HG02623 (cell line): Measurements from ENCODE around the gene TRPC3.

Source experiments
- ATAC-seq: cut with Tn5 transposase; IDR thresholded peaks from one replicate; pipeline ENCODE4 v1.9.1; 2021; ENCODE audit warnings: moderate library complexity; ENCODE audit not compliant: unreplicated experiment

Gene TRPC3

GRCh38 chr4:121951521-121952110 is at the start of gene TRPC3:
Gene TRPC3 (minus strand): TSS chr4:121952060. CDS start chr4:121951680, 380 bp downstream.
- no peak for ATAC-seq

- no peak for ATAC-seq
Observed at GRCh38 chr4:122000849-122001248, 49.0 kb upstream of the TRPC3 start.

GRCh38 chr4:121998024-121998423 is 46.2 kb upstream of the TRPC3 start:
- no peak for ATAC-seq

- no peak for ATAC-seq
Observed at GRCh38 chr4:121995790-121996537, 44.1 kb upstream of the TRPC3 start.

GRCh38 chr4:121991968-121992367 is 40.1 kb upstream of the TRPC3 start:
- ATAC-seq = no peak

- no peak for ATAC-seq
Observed at GRCh38 chr4:121990489-121990888, 38.6 kb upstream of the TRPC3 start.

- ATAC-seq = no peak
Observed at GRCh38 chr4:121989715-121990114, 37.9 kb upstream of the TRPC3 start.

- no peak for ATAC-seq
Observed at GRCh38 chr4:121988950-121989349, 37.1 kb upstream of the TRPC3 start.

GRCh38 chr4:121980643-121981042 is 28.8 kb upstream of the TRPC3 start:
- ATAC-seq = no peak

GRCh38 chr4:121978172-121978516 is 26.3 kb upstream of the TRPC3 start:
- ATAC-seq = peak; percentile 38

GRCh38 chr4:121977251-121978171 is 25.7 kb upstream of the TRPC3 start:
- peak; percentile 89 for ATAC-seq

GRCh38 chr4:121975784-121976183 is 23.9 kb upstream of the TRPC3 start:
- no peak for ATAC-seq

- no peak for ATAC-seq
Observed at GRCh38 chr4:121973816-121974215, 22.0 kb upstream of the TRPC3 start.

- ATAC-seq = no peak
Observed at GRCh38 chr4:121968859-121969258, 17.0 kb upstream of the TRPC3 start.

- ATAC-seq = no peak
Observed at GRCh38 chr4:121964958-121965357, 13.1 kb upstream of the TRPC3 start.

- ATAC-seq = no peak
Observed at GRCh38 chr4:121960818-121961217, 9.0 kb upstream of the TRPC3 start.

GRCh38 chr4:121958777-121959176 is 6.9 kb upstream of the TRPC3 start:
- no peak for ATAC-seq

GRCh38 chr4:121957266-121957665 is 5.4 kb upstream of the TRPC3 start:
- ATAC-seq = no peak

- no peak for ATAC-seq
Observed at GRCh38 chr4:121953860-121954259, 2.0 kb upstream of the TRPC3 start.

- ATAC-seq = no peak
Observed at GRCh38 chr4:121952290-121952689, 430 bp upstream of the TRPC3 start.

- ATAC-seq = peak; percentile 5
Observed at GRCh38 chr4:121950680-121951520, 960 bp downstream of the TRPC3 start.
